HUES6 (cell line): ENCODE measurements around the gene CREBL2.
A peak's percentile ranks its signal among the peaks of the same experiment; 100 is the strongest.

Experiments
- H3K27ac ChIP-seq: 2 replicates; pipeline ENCODE4 v1.7.0; 2013; ENCODE audit warnings: low read depth, mild to moderate bottlenecking, low read length, inconsistent platforms
- H3K27me3 ChIP-seq: 2 replicates; pipeline ENCODE4 v1.6.1; 2013; ENCODE audit warnings: low read length; ENCODE audit not compliant: control insufficient read depth, insufficient read depth
- H3K36me3 ChIP-seq: 2 replicates; pipeline ENCODE4 v1.6.1; 2013; ENCODE audit warnings: low read length; ENCODE audit not compliant: control insufficient read depth, insufficient read depth
- H3K4me1 ChIP-seq: 2 replicates; pipeline ENCODE4 v1.6.1; 2013; ENCODE audit warnings: low read length; ENCODE audit not compliant: control insufficient read depth, insufficient read depth
- H3K4me3 ChIP-seq: 2 replicates; pipeline ENCODE4 v1.5.1; 2013; ENCODE audit warnings: low read depth, low read length
- H3K9ac ChIP-seq: one replicate; pipeline ENCODE4 v1.6.1; 2013; ENCODE audit warnings: mild to moderate bottlenecking, low read length
- H3K9me3 ChIP-seq: 2 replicates; pipeline ENCODE4 v1.6.1; 2013; ENCODE audit warnings: low read depth, low read length; ENCODE audit not compliant: control insufficient read depth, insufficient read depth

CREBL2 gene

GRCh38 chr12:12654691-12655460, 43.2 kb downstream of the CREBL2 start:
- no peak overlapping the region for H3K27ac ChIP-seq
- peaks cover 23% of the 10 kb centered on the region for H3K9me3 ChIP-seq
- H3K27me3 ChIP-seq = no peaks in the 10 kb centered on the region
- H3K9ac ChIP-seq = no peak overlapping the region
- peaks cover 2% of the 10 kb centered on the region; the same call in 1 of the 2 replicates for H3K4me1 ChIP-seq
- no peaks in the 10 kb centered on the region for H3K36me3 ChIP-seq
- no peak overlapping the region for H3K4me3 ChIP-seq

GRCh38 chr12:12660201-12660600, 48.5 kb downstream of the CREBL2 start:
- Histone ChIP-seq H3K4me1 (peaks cover 31% of the 10 kb centered on the region), H3K27ac (0 out of 2 replicates have a peak overlapping the region, but pooled peaks have one; percentile 80), H3K9me3 (no peaks in the 10 kb centered on the region), H3K9ac (no peak overlapping the region), H3K36me3 (peaks cover 6% of the 10 kb centered on the region), H3K4me3 (no peak overlapping the region), H3K27me3 (no peaks in the 10 kb centered on the region)

GRCh38 chr12:12661086-12661856, 49.6 kb downstream of the CREBL2 start:
- peaks cover 39% of the 10 kb centered on the region for H3K4me1 ChIP-seq
- H3K9me3 ChIP-seq = no peaks in the 10 kb centered on the region
- H3K27me3 ChIP-seq = no peaks in the 10 kb centered on the region
- no peak overlapping the region for H3K9ac ChIP-seq
- peaks cover 6% of the 10 kb centered on the region for H3K36me3 ChIP-seq
- no peak overlapping the region for H3K4me3 ChIP-seq
- peak overlapping the region; percentile 80 for H3K27ac ChIP-seq

- Histone ChIP-seq H3K4me3 (no peak overlapping the region), H3K27ac (no peak overlapping the region), H3K4me1 (peaks cover 43% of the 10 kb centered on the region), H3K9ac (no peak overlapping the region), H3K27me3 (no peaks in the 10 kb centered on the region), H3K9me3 (no peaks in the 10 kb centered on the region), H3K36me3 (peaks cover 6% of the 10 kb centered on the region)
These were observed 52.1 kb downstream of the CREBL2 start for GRCh38 chr12:12663644-12664294.

- peaks cover 42% of the 10 kb centered on the region for H3K4me1 ChIP-seq
These were observed 53.5 kb downstream of the CREBL2 start for GRCh38 chr12:12665194-12665593.

GRCh38 chr12:12668005-12668404, 56.3 kb downstream of the CREBL2 start:
- no peaks in the 10 kb centered on the region for H3K9me3 ChIP-seq
- H3K4me1 ChIP-seq = peaks cover 27% of the 10 kb centered on the region
- H3K9ac ChIP-seq = no peak overlapping the region
- no peak overlapping the region for H3K27ac ChIP-seq
- no peaks in the 10 kb centered on the region for H3K27me3 ChIP-seq
- H3K36me3 ChIP-seq = no peaks in the 10 kb centered on the region
- no peak overlapping the region for H3K4me3 ChIP-seq

More at GRCh38 chr12:12665194-12665593, 53.5 kb downstream of the CREBL2 start:
- no peaks in the 10 kb centered on the region for H3K9me3 ChIP-seq
- H3K9ac ChIP-seq = no peak overlapping the region
- no peaks in the 10 kb centered on the region for H3K27me3 ChIP-seq
- no peak overlapping the region for H3K4me3 ChIP-seq
- no peak overlapping the region; the same call in 1 of the 2 replicates for H3K27ac ChIP-seq
- peaks cover 6% of the 10 kb centered on the region for H3K36me3 ChIP-seq

- no peaks in the 10 kb centered on the region for H3K27me3 ChIP-seq
- H3K4me1 ChIP-seq = peaks cover 27% of the 10 kb centered on the region
- H3K27ac ChIP-seq = no peak overlapping the region
- no peaks in the 10 kb centered on the region for H3K9me3 ChIP-seq
- H3K9ac ChIP-seq = no peak overlapping the region
- H3K4me3 ChIP-seq = no peak overlapping the region
- H3K36me3 ChIP-seq = no peaks in the 10 kb centered on the region
These were observed 57.3 kb downstream of the CREBL2 start for GRCh38 chr12:12669020-12669419.

- no peak overlapping the region for H3K27ac ChIP-seq
- H3K9me3 ChIP-seq = no peaks in the 10 kb centered on the region
- no peak overlapping the region for H3K9ac ChIP-seq
- H3K4me1 ChIP-seq = peaks cover 26% of the 10 kb centered on the region
- no peak overlapping the region for H3K4me3 ChIP-seq
- peaks cover 18% of the 10 kb centered on the region; the same call in 1 of the 2 replicates for H3K27me3 ChIP-seq
- no peaks in the 10 kb centered on the region for H3K36me3 ChIP-seq
These were observed 60.4 kb downstream of the CREBL2 start for GRCh38 chr12:12671850-12672660.

- Histone ChIP-seq H3K9ac (no peak overlapping the region), H3K27me3 (peaks cover 18% of the 10 kb centered on the region; the same call in 1 of the 2 replicates), H3K4me1 (peaks cover 26% of the 10 kb centered on the region), H3K4me3 (no peak overlapping the region), H3K27ac (no peak overlapping the region), H3K9me3 (no peaks in the 10 kb centered on the region), H3K36me3 (no peaks in the 10 kb centered on the region)
These were observed 61.6 kb downstream of the CREBL2 start for GRCh38 chr12:12673296-12673695.

GRCh38 chr12:12676605-12677004, 64.9 kb downstream of the CREBL2 start:
- 0 out of 2 replicates have a peak overlapping the region, but pooled peaks have one; percentile 44 for H3K27ac ChIP-seq
- peak overlapping the region; percentile 16 for H3K4me3 ChIP-seq
- peaks cover 28% of the 10 kb centered on the region for H3K4me1 ChIP-seq
- H3K36me3 ChIP-seq = no peaks in the 10 kb centered on the region
- H3K27me3 ChIP-seq = peaks cover 18% of the 10 kb centered on the region; the same call in 1 of the 2 replicates
- H3K9me3 ChIP-seq = no peaks in the 10 kb centered on the region
- peak overlapping the region; percentile 28 for H3K9ac ChIP-seq
